ENCODE measurements around the gene ZNF384. TPM values are rescaled to one million over a fixed set of nuclear protein-coding genes. Genes with fewer than 3 reads are reported as not detected.

Gene ZNF384
- total RNA-seq (10 to 100 TPM; 54.4 to 66.7 TPM), polyA plus RNA-seq (10 to 100 TPM; 23.2 to 49.3 TPM)
- long read RNA-seq, donor 1, partial matches to known transcripts, result 6 of 8 reads
- long read RNA-seq, donor 1, other reads (novel, unspliced or antisense), result 2 of 8 reads
- long read RNA-seq, donor 2, partial matches to known transcripts, result 14 of 32 reads
- long read RNA-seq, donor 2, other reads (novel, unspliced or antisense), result 14 of 32 reads

- H3K27ac ChIP-seq (ENCODE audit: low read depth in 1 of 2, low read length in 2 of 2), result peak within 1 kb of the TSS; percentile 70 to 79
- intact Hi-C loops (cut with DNase I), result loop anchor here in 1 of 2 donors (1.0 to 5.0 kb wide), 2 partner anchors 26 to 33 kb away; partner anchors contain the start of genes COPS7A and ING4
- H3K27me3 ChIP-seq (ENCODE audit: control insufficient read depth in 1 of 2, insufficient read depth in 2 of 2, low read length in 1 of 2), result no peaks in the 10 kb centered on the region
- no peaks in the 10 kb centered on the region for H3K4me1 ChIP-seq (ENCODE audit: control insufficient read depth in 1 of 2, insufficient read depth in 2 of 2, low read length in 2 of 2)
- ATAC-seq (ENCODE audit: low FRiP score), result peak; percentile 95
- peak within 1 kb of the TSS; percentile 71 to 81 for H3K4me3 ChIP-seq (ENCODE audit: low read length in 2 of 2)
- no peaks in the 10 kb centered on the region for H3K9me3 ChIP-seq (ENCODE audit: control insufficient read depth, low read length)
- 1% methylated on average over 53 to 72 of the region's 72 CpGs for WGBS, 2 donors
- H3K36me3 ChIP-seq (ENCODE audit: control insufficient read depth in 1 of 2, insufficient read depth in 2 of 2, low read length in 1 of 2), result no peaks in the 10 kb centered on the region
- peak; percentile 98 for DNase-seq
These were observed at the start of gene ZNF384 for GRCh38 chr12:6688999-6689882. TSS of gene ZNF384 (minus strand) at chr12:6689375. CDS start at chr12:6679520, 9,855 bp downstream.

GRCh38 chr12:6736754-6737153 lies 47.6 kb upstream of the ZNF384 start:
- Histone ChIP-seq H3K9me3 (ENCODE audit: control insufficient read depth, low read length) (no peaks in the 10 kb centered on the region), H3K4me3 (ENCODE audit: low read length in 2 of 2) (no peak overlapping the region), H3K4me1 (ENCODE audit: control insufficient read depth in 1 of 2, insufficient read depth in 2 of 2, low read length in 2 of 2) (no peaks in the 10 kb centered on the region), H3K27ac (ENCODE audit: low read depth in 1 of 2, low read length in 2 of 2) (no peak overlapping the region), H3K36me3 (ENCODE audit: control insufficient read depth in 1 of 2, insufficient read depth in 2 of 2, low read length in 1 of 2) (peaks cover 0 to 1% of the 10 kb centered on the region in 2 donors), H3K27me3 (ENCODE audit: control insufficient read depth in 1 of 2, insufficient read depth in 2 of 2, low read length in 1 of 2) (no peaks in the 10 kb centered on the region)
- 94 to 96% methylated on average over 5 of the region's 5 CpGs for WGBS, 2 donors
- intact Hi-C loops (cut with DNase I), result loop anchor here (5.0 kb wide), 1 partner anchor 41 kb away; no protein-coding TSS in a partner anchor
- DNase-seq (no peak), ATAC-seq (ENCODE audit: low FRiP score) (no peak)

GRCh38 chr12:6735448-6736191 lies 46.4 kb upstream of the ZNF384 start:
- ATAC-seq (ENCODE audit: low FRiP score), result peak; percentile 80
- H3K4me3 ChIP-seq (ENCODE audit: low read length in 2 of 2), result no peak overlapping the region
- whole genome bisulfite sequencing, 2 donors, result 30 to 37% methylated on average over 8 of the region's 8 CpGs
- no peaks in the 10 kb centered on the region for H3K4me1 ChIP-seq (ENCODE audit: control insufficient read depth in 1 of 2, insufficient read depth in 2 of 2, low read length in 2 of 2)
- no peak overlapping the region for H3K27ac ChIP-seq (ENCODE audit: low read depth in 1 of 2, low read length in 2 of 2)
- intact Hi-C loops (cut with DNase I), result loop anchor here (5.0 kb wide), 1 partner anchor 42 kb away; no protein-coding TSS in a partner anchor
- H3K9me3 ChIP-seq (ENCODE audit: control insufficient read depth, low read length), result no peaks in the 10 kb centered on the region
- peak in 1 of 2 donors; percentile 71 for DNase-seq
- H3K36me3 ChIP-seq (ENCODE audit: control insufficient read depth in 1 of 2, insufficient read depth in 2 of 2, low read length in 1 of 2), result peaks cover 0 to 2% of the 10 kb centered on the region in 2 donors
- H3K27me3 ChIP-seq (ENCODE audit: control insufficient read depth in 1 of 2, insufficient read depth in 2 of 2, low read length in 1 of 2), result no peaks in the 10 kb centered on the region

- ATAC-seq (ENCODE audit: low FRiP score), result no peak
- Histone ChIP-seq H3K4me3 (ENCODE audit: low read length in 2 of 2) (no peak overlapping the region), H3K4me1 (ENCODE audit: control insufficient read depth in 1 of 2, insufficient read depth in 2 of 2, low read length in 2 of 2) (no peaks in the 10 kb centered on the region), H3K27me3 (ENCODE audit: control insufficient read depth in 1 of 2, insufficient read depth in 2 of 2, low read length in 1 of 2) (no peaks in the 10 kb centered on the region), H3K27ac (ENCODE audit: low read depth in 1 of 2, low read length in 2 of 2) (no peak overlapping the region), H3K36me3 (ENCODE audit: control insufficient read depth in 1 of 2, insufficient read depth in 2 of 2, low read length in 1 of 2) (peaks cover 0 to 6% of the 10 kb centered on the region in 2 donors), H3K9me3 (ENCODE audit: control insufficient read depth, low read length) (no peaks in the 10 kb centered on the region)
- DNase-seq, result no peak
- 76 to 82% methylated on average over 10 of the region's 10 CpGs for WGBS, 2 donors
- intact Hi-C loops (cut with DNase I), result loop anchor here (5.0 kb wide), 2 partner anchors 43 to 93 kb away; partner anchors contain the start of gene P3H3 (in 1 of the 2)
These were observed 45.6 kb upstream of the ZNF384 start for GRCh38 chr12:6734506-6735387.

GRCh38 chr12:6730169-6730568 lies 41.0 kb upstream of the ZNF384 start:
- DNase-seq (no peak), ATAC-seq (ENCODE audit: low FRiP score) (no peak)
- H3K36me3 ChIP-seq (ENCODE audit: control insufficient read depth in 1 of 2, insufficient read depth in 2 of 2, low read length in 1 of 2), result peaks cover 0 to 10% of the 10 kb centered on the region in 2 donors
- no peaks in the 10 kb centered on the region for H3K9me3 ChIP-seq (ENCODE audit: control insufficient read depth, low read length)
- H3K27me3 ChIP-seq (ENCODE audit: control insufficient read depth in 1 of 2, insufficient read depth in 2 of 2, low read length in 1 of 2), result no peaks in the 10 kb centered on the region
- H3K27ac ChIP-seq (ENCODE audit: low read depth in 1 of 2, low read length in 2 of 2), result no peak overlapping the region
- H3K4me3 ChIP-seq (ENCODE audit: low read length in 2 of 2), result no peak overlapping the region
- intact Hi-C loops (cut with DNase I), result loop anchor here in 1 of 2 donors (5.0 kb wide), 1 partner anchor 97 kb away; the partner anchor contains the start of gene P3H3
- 88 to 89% methylated on average over 8 of the region's 8 CpGs for WGBS, 2 donors
- no peaks in the 10 kb centered on the region for H3K4me1 ChIP-seq (ENCODE audit: control insufficient read depth in 1 of 2, insufficient read depth in 2 of 2, low read length in 2 of 2)

- no peak for ATAC-seq (ENCODE audit: low FRiP score)
- no peak overlapping the region for H3K4me3 ChIP-seq (ENCODE audit: low read length in 2 of 2)
- 94 to 95% methylated on average over 18 of the region's 18 CpGs for WGBS, 2 donors
- H3K9me3 ChIP-seq (ENCODE audit: control insufficient read depth, low read length), result no peaks in the 10 kb centered on the region
- H3K4me1 ChIP-seq (ENCODE audit: control insufficient read depth in 1 of 2, insufficient read depth in 2 of 2, low read length in 2 of 2), result no peaks in the 10 kb centered on the region
- no peak for DNase-seq
- H3K36me3 ChIP-seq (ENCODE audit: control insufficient read depth in 1 of 2, insufficient read depth in 2 of 2, low read length in 1 of 2), result peaks cover 0 to 10% of the 10 kb centered on the region in 2 donors
- H3K27ac ChIP-seq (ENCODE audit: low read depth in 1 of 2, low read length in 2 of 2), result no peak overlapping the region
- intact Hi-C loops (cut with DNase I), result no loop called here
- H3K27me3 ChIP-seq (ENCODE audit: control insufficient read depth in 1 of 2, insufficient read depth in 2 of 2, low read length in 1 of 2), result no peaks in the 10 kb centered on the region
These were observed 40.0 kb upstream of the ZNF384 start for GRCh38 chr12:6729186-6729585.

- no peak overlapping the region for H3K4me3 ChIP-seq (ENCODE audit: low read length in 2 of 2)
- H3K27ac ChIP-seq (ENCODE audit: low read depth in 1 of 2, low read length in 2 of 2), result no peak overlapping the region
- ATAC-seq (ENCODE audit: low FRiP score) (no peak), DNase-seq (no peak)
- H3K36me3 ChIP-seq (ENCODE audit: control insufficient read depth in 1 of 2, insufficient read depth in 2 of 2, low read length in 1 of 2), result peaks cover 0 to 6% of the 10 kb centered on the region in 2 donors
- 86 to 92% methylated on average over 7 of the region's 7 CpGs for WGBS, 2 donors
- H3K9me3 ChIP-seq (ENCODE audit: control insufficient read depth, low read length), result no peaks in the 10 kb centered on the region
- H3K4me1 ChIP-seq (ENCODE audit: control insufficient read depth in 1 of 2, insufficient read depth in 2 of 2, low read length in 2 of 2), result no peaks in the 10 kb centered on the region
- H3K27me3 ChIP-seq (ENCODE audit: control insufficient read depth in 1 of 2, insufficient read depth in 2 of 2, low read length in 1 of 2), result no peaks in the 10 kb centered on the region
- intact Hi-C loops (cut with DNase I), result no loop called here
These were observed 36.2 kb upstream of the ZNF384 start for GRCh38 chr12:6725350-6725749.
